CD4-positive, alpha-beta memory T cell (primary cell): Measurements from ENCODE around the gene DGKH. TPM values are rescaled to one million over a fixed set of nuclear protein-coding genes. Genes with fewer than 3 reads are reported as not detected.

Experiments used
- CTCF ChIA-PET: fragments of 350-600 bp; sonication (Branson Sonifier 250); formaldehyde crosslinking; loops from one replicate; lab custom pipeline; 2021; ENCODE audit warnings: inconsistent platforms; ENCODE audit not compliant: partially characterized antibody; lab: Charles Lee
- POLR2A ChIA-PET: fragments of 350-600 bp; sonication (Branson Sonifier 250); formaldehyde crosslinking; loops from one replicate; lab custom pipeline; 2021; ENCODE audit not compliant: partially characterized antibody; lab: Charles Lee
- DNase-seq, 5 donors: peaks; one replicate each; pipeline versions ENCODE4 v3.0.0 to v3.0.0-alpha.2; 2020 to 2022; ENCODE audit warnings: mixed read lengths in 1 of 5
- H3K27ac ChIP-seq: one replicate; pipeline ENCODE4 v1.7.0; 2013; ENCODE audit warnings: low read depth, low read length
- H3K27me3 ChIP-seq: 2 replicates; pipeline ENCODE4 v1.7.0; 2013; ENCODE audit warnings: mild to moderate bottlenecking, low read length, moderate library complexity; ENCODE audit not compliant: insufficient read depth
- H3K36me3 ChIP-seq: 2 replicates; pipeline ENCODE4 v1.7.0; 2013; ENCODE audit warnings: mild to moderate bottlenecking, low read length, moderate library complexity; ENCODE audit not compliant: insufficient read depth
- H3K4me1 ChIP-seq: 2 replicates; pipeline ENCODE4 v1.7.0; 2013; ENCODE audit warnings: mild to moderate bottlenecking, low read length, moderate library complexity; ENCODE audit not compliant: insufficient read depth
- H3K4me3 ChIP-seq, 2 donors: one replicate each; pipeline ENCODE4 v1.7.0; 2013; ENCODE audit warnings: low read length in 2 of 2, mild to moderate bottlenecking in 1 of 2
- H3K9me3 ChIP-seq, 2 donors: one replicate each; pipeline ENCODE4 v1.7.0; 2013; ENCODE audit warnings: low read length in 2 of 2, control low read depth in 1 of 2; ENCODE audit not compliant: control insufficient read depth in 1 of 2
- H3K27ac Mint-ChIP-seq, 7 donors: one replicate each; pipeline ENCODE4 v1.8.0; 2020 to 2021; ENCODE audit warnings: mixed read lengths in 7 of 7, mild to moderate bottlenecking in 6 of 7, inconsistent platforms in 3 of 7, moderate library complexity in 3 of 7
- H3K27me3 Mint-ChIP-seq, 2 donors: one replicate each; pipeline ENCODE4 v1.8.0; 2020 to 2021; ENCODE audit warnings: mixed read lengths in 2 of 2
- H3K36me3 Mint-ChIP-seq, 2 donors: one replicate each; pipeline ENCODE4 v1.8.0; 2020 to 2021; ENCODE audit warnings: mixed read lengths in 2 of 2, inconsistent platforms in 1 of 2, mild to moderate bottlenecking in 1 of 2
- H3K4me1 Mint-ChIP-seq, 4 donors: one replicate each; pipeline ENCODE4 v1.8.0; 2020 to 2021; ENCODE audit warnings: mixed read lengths in 4 of 4, mild to moderate bottlenecking in 1 of 4
- H3K4me3 Mint-ChIP-seq, 8 donors: one replicate each; pipeline ENCODE4 v1.8.0; 2020 to 2021; ENCODE audit warnings: mixed read lengths in 8 of 8, mild to moderate bottlenecking in 7 of 8, moderate library complexity in 6 of 8, inconsistent platforms in 3 of 8
- H3K9me3 Mint-ChIP-seq, 8 donors: one replicate each; pipeline ENCODE4 v1.8.0; 2020 to 2021; ENCODE audit warnings: mixed read lengths in 8 of 8, mild to moderate bottlenecking in 5 of 8, inconsistent platforms in 3 of 8, moderate library complexity in 1 of 8
- intact Hi-C: fragments of 100-400 bp; cut with micrococcal nuclease; formaldehyde crosslinking; loops from one replicate; pipeline ENCODE4 v1.15.1; 2023
- polyA plus RNA-seq, 2 donors: library from polyadenylated mRNA; unstranded; fragments of 300-500 nt; fragmentation: Illumina TruSeq; gene quantifications; one replicate each; pipeline ENCODE4 v1.2.3, GENCODE V29; 2021
- total RNA-seq, 2 experiments: library from RNA; stranded (reverse); gene quantifications; one replicate each; pipeline ENCODE4 v1.2.3, GENCODE V29; 2021

DGKH gene
- total and polyA plus RNA-seq, 4 experiments from 2014 or later = 2.1 to 11.6 (median 6.6) TPM

- H3K4me3 Mint-ChIP-seq = no peak overlapping the region
- H3K4me1 Mint-ChIP-seq = peaks cover 0 to 6% (median 1%) of the 10 kb centered on the region in 4 donors
- peaks cover 0 to 6% of the 10 kb centered on the region in 2 donors for H3K36me3 Mint-ChIP-seq
- Histone ChIP-seq H3K4me1 (no peaks in the 10 kb centered on the region), H3K9me3 (no peaks in the 10 kb centered on the region), H3K27me3 (no peaks in the 10 kb centered on the region), H3K27ac (no peak overlapping the region), H3K4me3 (no peak overlapping the region), H3K36me3 (no peaks in the 10 kb centered on the region)
- intact Hi-C loops = no loop called here
- H3K9me3 Mint-ChIP-seq = peaks cover 0 to 4% (median 0%) of the 10 kb centered on the region in 8 donors
- ChIA-PET CTCF (no interaction called here), POLR2A (no interaction called here)
- DNase-seq = no peak
- H3K27ac Mint-ChIP-seq = no peak overlapping the region
- H3K27me3 Mint-ChIP-seq = no peaks in the 10 kb centered on the region
These were observed 70.6 kb downstream of the DGKH start for GRCh38 chr13:42119041-42119440.

GRCh38 chr13:42119875-42120274 is 71.4 kb downstream of the DGKH start:
- no peak for DNase-seq
- POLR2A ChIA-PET = no interaction called here
- intact Hi-C loops = no loop called here
- Mint-ChIP-seq H3K9me3 (peaks cover 0 to 4% (median 0%) of the 10 kb centered on the region in 8 donors), H3K4me3 (no peak overlapping the region), H3K36me3 (peaks cover 0 to 6% of the 10 kb centered on the region in 2 donors), H3K27ac (peak overlapping the region in 1 of 7 donors; percentile 24), H3K27me3 (no peaks in the 10 kb centered on the region), H3K4me1 (peaks cover 0 to 6% (median 1%) of the 10 kb centered on the region in 4 donors)
- no peak overlapping the region for H3K4me3 ChIP-seq
- no peaks in the 10 kb centered on the region for H3K27me3 ChIP-seq
- H3K4me1 ChIP-seq = no peaks in the 10 kb centered on the region
- no peaks in the 10 kb centered on the region for H3K36me3 ChIP-seq
- H3K27ac ChIP-seq = no peak overlapping the region
- CTCF ChIA-PET = interaction anchor here (0.9 kb wide), 1 partner anchor 451 kb away, joined by 3 read pairs; no protein-coding TSS in a partner anchor
- no peaks in the 10 kb centered on the region for H3K9me3 ChIP-seq

GRCh38 chr13:42123600-42123999 is 75.2 kb downstream of the DGKH start:
- no peaks in the 10 kb centered on the region for H3K27me3 Mint-ChIP-seq
- intact Hi-C loops = no loop called here

GRCh38 chr13:42125046-42125445 is 76.6 kb downstream of the DGKH start:
- Mint-ChIP-seq H3K4me1 (peaks cover 0 to 3% (median 0%) of the 10 kb centered on the region in 4 donors), H3K4me3 (no peak overlapping the region), H3K36me3 (peaks cover 16 to 23% of the 10 kb centered on the region in 2 donors), H3K27me3 (no peaks in the 10 kb centered on the region), H3K9me3 (peaks cover 0 to 4% (median 0%) of the 10 kb centered on the region in 8 donors), H3K27ac (no peak overlapping the region)
- H3K4me1 ChIP-seq = no peaks in the 10 kb centered on the region
- no peaks in the 10 kb centered on the region for H3K27me3 ChIP-seq
- DNase-seq = no peak
- H3K27ac ChIP-seq = no peak overlapping the region
- CTCF ChIA-PET = interaction anchor here (0.9 to 2.2 kb wide), 4 partner anchors 11 to 472 kb away, joined by 3 to 6 read pairs (median 4); no protein-coding TSS in a partner anchor
- POLR2A ChIA-PET = no interaction called here
- no peaks in the 10 kb centered on the region for H3K36me3 ChIP-seq
- H3K4me3 ChIP-seq = no peak overlapping the region
- no peaks in the 10 kb centered on the region for H3K9me3 ChIP-seq
- intact Hi-C loops = no loop called here

More at GRCh38 chr13:42123600-42123999, 75.2 kb downstream of the DGKH start:
- no peak overlapping the region for H3K4me3 Mint-ChIP-seq
- H3K4me1 Mint-ChIP-seq = peaks cover 0 to 3% (median under 1%) of the 10 kb centered on the region in 4 donors
- no peak for DNase-seq
- peaks cover 10 to 21% of the 10 kb centered on the region in 2 donors for H3K36me3 Mint-ChIP-seq
- Histone ChIP-seq H3K4me1 (no peaks in the 10 kb centered on the region), H3K27me3 (no peaks in the 10 kb centered on the region), H3K4me3 (no peak overlapping the region), H3K9me3 (no peaks in the 10 kb centered on the region), H3K27ac (no peak overlapping the region), H3K36me3 (no peaks in the 10 kb centered on the region)
- ChIA-PET POLR2A (no interaction called here), CTCF (interaction anchor here (1.4 to 2.2 kb wide), 2 partner anchors 10 to 12 kb away, joined by 5 to 6 read pairs; no protein-coding TSS in a partner anchor)
- no peak overlapping the region for H3K27ac Mint-ChIP-seq
- peaks cover 0 to 4% (median 0%) of the 10 kb centered on the region in 8 donors for H3K9me3 Mint-ChIP-seq

- Histone ChIP-seq H3K9me3 (no peaks in the 10 kb centered on the region), H3K36me3 (peaks cover 7% of the 10 kb centered on the region), H3K27me3 (no peaks in the 10 kb centered on the region), H3K4me1 (no peaks in the 10 kb centered on the region), H3K4me3 (no peak overlapping the region), H3K27ac (no peak overlapping the region)
- no peaks in the 10 kb centered on the region for H3K27me3 Mint-ChIP-seq
- DNase-seq = no peak
- peaks cover 0 to 3% (median 0%) of the 10 kb centered on the region in 4 donors for H3K4me1 Mint-ChIP-seq
- intact Hi-C loops = no loop called here
- peaks cover 16% of the 10 kb centered on the region in 2 donors for H3K36me3 Mint-ChIP-seq
- no peak overlapping the region for H3K27ac Mint-ChIP-seq
- H3K9me3 Mint-ChIP-seq = no peaks in the 10 kb centered on the region
- no peak overlapping the region for H3K4me3 Mint-ChIP-seq
- ChIA-PET CTCF (no interaction called here), POLR2A (interaction anchor here (1.0 kb wide), 1 partner anchor 145 kb away, joined by 3 read pairs; the partner anchor contains the start of gene AKAP11)
These were observed 78.6 kb downstream of the DGKH start for GRCh38 chr13:42127047-42127446.

- Mint-ChIP-seq H3K4me1 (peaks cover 0 to 1% (median 0%) of the 10 kb centered on the region in 4 donors), H3K27me3 (no peaks in the 10 kb centered on the region), H3K4me3 (no peak overlapping the region), H3K27ac (no peak overlapping the region), H3K9me3 (no peaks in the 10 kb centered on the region), H3K36me3 (peaks cover 22% of the 10 kb centered on the region in 2 donors)
- no peak overlapping the region for H3K27ac ChIP-seq
- H3K36me3 ChIP-seq = peaks cover 7% of the 10 kb centered on the region
- CTCF ChIA-PET = no interaction called here
- no peaks in the 10 kb centered on the region for H3K4me1 ChIP-seq
- intact Hi-C loops = no loop called here
- H3K4me3 ChIP-seq = no peak overlapping the region
- no peak for DNase-seq
- H3K27me3 ChIP-seq = no peaks in the 10 kb centered on the region
- POLR2A ChIA-PET = no interaction called here
- no peaks in the 10 kb centered on the region for H3K9me3 ChIP-seq
These were observed 80.6 kb downstream of the DGKH start for GRCh38 chr13:42129033-42129432.

- intact Hi-C loops = no loop called here
- Histone ChIP-seq H3K27me3 (no peaks in the 10 kb centered on the region), H3K27ac (no peak overlapping the region), H3K4me1 (no peaks in the 10 kb centered on the region), H3K9me3 (no peaks in the 10 kb centered on the region), H3K36me3 (no peaks in the 10 kb centered on the region), H3K4me3 (no peak overlapping the region)
- Mint-ChIP-seq H3K4me1 (peaks cover 3 to 6% (median 5%) of the 10 kb centered on the region in 4 donors), H3K9me3 (peaks cover 0 to 5% (median 2%) of the 10 kb centered on the region in 8 donors), H3K36me3 (peaks cover 28% of the 10 kb centered on the region in 2 donors), H3K27me3 (no peaks in the 10 kb centered on the region), H3K27ac (no peak overlapping the region), H3K4me3 (no peak overlapping the region)
- no peak for DNase-seq
- ChIA-PET POLR2A (no interaction called here), CTCF (no interaction called here)
These were observed 88.1 kb downstream of the DGKH start for GRCh38 chr13:42136518-42136917.
